Activated CD8-positive, alpha-beta memory T cell treated with anti-CD3 and anti-CD28 coated beads for 48 hours (primary cell): Measurements from ENCODE around the gene SVIL.
A peak's percentile ranks its signal among the peaks of the same experiment; 100 is the strongest.
"Not testable (repeated sequence)": the region's sequence is repeated elsewhere in the genome, so short reads cannot be mapped to it uniquely, and the experiment has no call there.

Experiments used
- DNase-seq, 3 experiments: peaks; one replicate each; pipeline ENCODE4 v3.0.0-alpha.2; 2020; ENCODE audit warnings: low read depth in 2 of 3, low spot score in 2 of 3

Gene SVIL

DNA sequence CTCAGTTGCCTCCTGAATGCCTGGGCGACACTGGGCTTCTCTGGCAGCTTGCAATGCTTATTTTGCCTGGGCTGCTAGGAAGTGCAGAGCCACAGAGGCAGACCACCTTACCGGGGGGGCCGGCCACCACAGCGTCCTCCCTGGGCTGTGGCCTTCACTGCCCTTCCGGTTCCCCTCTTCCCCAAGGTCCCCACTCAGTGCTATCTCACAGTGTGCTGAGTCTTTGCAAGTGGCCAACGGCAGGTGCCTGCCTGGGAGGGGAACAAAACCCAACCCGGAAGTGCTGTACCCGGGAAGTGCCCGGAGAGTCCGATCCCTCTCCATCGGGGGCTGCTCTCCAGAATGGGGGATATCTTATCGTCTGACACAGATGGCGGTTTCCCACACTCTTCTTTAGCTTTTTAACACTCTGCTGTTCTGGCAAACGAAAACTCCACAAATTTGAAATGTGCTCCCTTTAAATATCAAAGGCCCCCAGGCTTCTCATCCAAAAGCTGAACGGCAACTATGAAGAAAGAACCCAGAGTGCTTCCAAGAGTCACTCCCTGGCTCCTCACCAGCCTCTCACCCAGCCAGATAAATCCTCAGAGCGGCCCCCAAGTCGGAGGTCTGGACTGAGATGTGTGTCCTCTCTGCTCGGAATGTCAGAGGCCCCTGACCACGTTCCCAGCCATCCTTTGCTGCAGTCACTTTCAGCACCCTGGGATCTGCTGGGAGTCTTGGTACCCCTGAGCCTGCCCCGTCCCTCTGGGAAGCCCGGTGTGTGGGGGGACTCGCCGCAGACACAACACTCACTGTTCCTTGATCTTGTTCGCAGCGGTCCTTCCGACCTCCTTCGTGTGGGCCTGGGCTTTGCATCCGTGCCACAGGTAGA lies 165.1 kb downstream of the SVIL start:
- no peak for DNase-seq

DNA sequence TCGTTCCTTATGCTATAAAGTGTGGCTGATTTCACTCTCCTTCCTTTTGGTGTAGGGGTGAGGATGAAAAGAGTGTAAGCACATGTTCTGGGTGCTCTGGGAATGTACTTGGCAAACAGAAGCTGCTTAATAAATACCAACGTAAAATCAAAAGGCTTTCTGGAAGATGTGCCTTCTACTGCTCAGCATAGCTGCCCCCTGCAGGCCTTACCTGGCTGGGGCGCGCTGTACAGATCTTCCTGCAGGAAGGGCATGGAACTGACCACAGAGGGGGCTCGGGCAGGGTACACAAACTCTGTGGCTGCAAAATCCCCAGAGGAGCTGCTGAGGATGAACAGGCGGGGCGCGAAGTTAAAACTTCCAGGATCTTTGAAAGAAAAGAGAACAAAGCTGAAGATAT lies 169.4 kb downstream of the SVIL start:
- no peak for DNase-seq

DNA sequence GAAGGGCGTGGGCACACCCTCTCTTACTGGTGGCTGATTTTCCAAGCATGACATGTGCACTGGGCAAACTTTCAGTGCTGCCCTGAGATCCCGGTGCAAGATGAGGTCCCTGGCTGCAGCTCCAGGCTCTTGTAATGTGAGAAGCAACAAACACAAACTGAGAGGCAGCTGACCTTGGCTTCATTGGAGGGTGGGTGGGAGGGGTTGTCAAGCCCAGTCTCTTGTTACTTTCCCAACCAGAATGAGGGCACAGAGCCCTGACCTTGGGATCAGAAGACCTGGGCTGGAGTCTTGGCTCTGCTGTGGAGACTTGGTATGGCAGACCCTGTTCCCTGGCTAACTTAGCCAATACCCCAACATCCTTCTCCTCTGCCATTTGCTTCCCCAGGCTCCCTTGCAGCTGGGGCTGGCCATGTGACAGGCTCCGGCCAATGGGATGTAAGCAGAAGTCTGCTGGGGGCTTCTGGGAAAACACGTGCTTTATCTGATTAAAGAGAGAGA lies 170.1 kb downstream of the SVIL start:
- not testable (repeated sequence) for DNase-seq

DNA sequence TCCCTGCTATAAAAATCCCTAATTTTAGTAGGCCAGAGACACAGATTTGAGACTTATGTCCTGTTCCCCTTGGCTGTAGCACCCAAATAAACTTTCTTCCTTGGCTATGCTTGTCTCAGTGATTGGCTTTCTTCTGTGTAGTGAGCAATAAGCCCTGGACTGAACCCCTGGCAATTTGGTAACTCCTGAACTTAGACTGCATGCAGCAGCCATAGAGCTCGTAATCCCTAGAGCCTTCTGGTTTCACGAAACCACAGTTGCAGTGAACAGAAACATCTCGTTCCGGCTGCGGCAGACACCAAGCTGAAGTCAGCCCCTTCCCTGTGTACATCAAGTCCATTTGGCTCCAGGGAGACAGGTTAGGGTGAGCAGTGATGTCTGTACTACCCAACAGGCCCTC lies 173.7 kb downstream of the SVIL start:
- DNase-seq: no peak

DNA sequence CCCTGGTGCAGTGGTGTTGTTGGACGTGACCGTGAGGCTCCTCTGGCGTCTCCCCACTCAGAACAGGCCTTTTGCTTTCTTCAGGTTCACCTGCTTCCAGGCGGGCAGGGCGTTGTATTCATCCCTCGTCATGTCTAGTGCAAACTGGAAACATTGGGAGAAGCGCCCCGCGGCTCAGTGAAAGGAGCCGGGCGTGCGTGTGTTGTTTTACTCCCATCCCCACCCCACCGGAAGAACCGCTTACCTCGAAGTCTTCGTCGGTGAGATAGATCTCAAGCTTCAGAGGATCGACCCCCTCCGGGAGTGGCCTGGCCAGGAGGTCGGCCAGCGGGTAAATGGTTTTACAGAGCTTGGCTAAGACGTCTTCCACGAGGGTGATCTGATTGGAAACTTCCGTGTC lies 176.6 kb downstream of the SVIL start:
- DNase-seq: not testable (repeated sequence)

DNA sequence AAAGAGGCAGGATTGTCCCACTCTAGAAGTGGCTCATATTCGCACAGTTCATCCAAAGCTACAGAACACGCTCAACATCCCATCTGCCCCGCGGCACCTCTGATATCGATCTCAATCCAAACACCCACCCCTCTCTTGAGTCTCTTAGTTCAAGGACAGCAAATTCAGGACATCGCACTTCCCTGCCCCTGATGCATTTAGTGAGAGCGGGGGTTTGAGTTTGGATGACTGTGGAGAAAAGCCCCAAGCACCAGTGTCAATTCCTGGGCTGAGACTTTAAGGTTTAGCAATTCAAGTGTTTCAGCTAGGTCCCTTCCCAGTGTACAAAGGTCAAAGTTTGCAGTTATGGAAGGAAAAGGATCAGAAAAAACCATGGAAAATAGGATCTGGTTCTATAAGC lies 179.7 kb downstream of the SVIL start:
- no peak for DNase-seq

DNA sequence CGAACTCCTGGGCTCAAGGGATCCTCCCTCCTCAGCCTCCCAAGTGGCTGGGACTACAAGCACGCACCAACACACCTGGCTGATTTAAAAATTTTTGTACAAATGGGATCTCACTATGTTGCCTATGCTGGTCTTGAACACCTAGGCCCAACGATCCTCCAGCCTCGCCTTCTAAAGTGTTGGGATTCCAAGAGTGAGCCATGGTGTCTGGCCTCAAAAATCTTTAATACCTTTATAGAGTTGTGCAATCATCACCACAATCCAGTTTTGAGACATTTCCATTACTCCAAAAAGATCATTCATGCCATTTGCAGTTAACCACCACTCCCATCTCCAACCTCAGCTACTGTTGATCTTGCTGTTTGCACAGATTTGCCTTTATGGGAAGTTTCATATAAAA lies 180.5 kb downstream of the SVIL start:
- no peak for DNase-seq

DNA sequence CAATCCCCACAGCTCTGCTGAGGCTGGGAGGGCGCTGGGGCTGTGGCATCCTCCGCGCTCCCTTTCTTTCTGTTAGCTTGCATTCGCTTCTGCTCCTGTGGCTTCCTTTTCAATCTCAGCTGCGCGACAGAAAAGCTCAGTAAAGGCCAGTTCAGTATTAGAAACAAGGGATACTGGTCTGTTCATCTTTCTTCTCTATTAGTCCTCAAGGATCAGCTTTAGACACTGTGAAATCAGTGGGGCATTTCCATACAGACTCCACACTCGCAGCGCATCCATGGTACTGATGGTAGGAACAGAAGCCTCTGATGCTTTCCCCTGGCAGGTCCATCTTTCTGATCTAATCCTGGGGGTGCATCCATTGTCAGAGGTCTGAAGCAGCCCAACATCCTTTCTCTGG lies 182.2 kb downstream of the SVIL start:
- DNase-seq: no peak

DNA sequence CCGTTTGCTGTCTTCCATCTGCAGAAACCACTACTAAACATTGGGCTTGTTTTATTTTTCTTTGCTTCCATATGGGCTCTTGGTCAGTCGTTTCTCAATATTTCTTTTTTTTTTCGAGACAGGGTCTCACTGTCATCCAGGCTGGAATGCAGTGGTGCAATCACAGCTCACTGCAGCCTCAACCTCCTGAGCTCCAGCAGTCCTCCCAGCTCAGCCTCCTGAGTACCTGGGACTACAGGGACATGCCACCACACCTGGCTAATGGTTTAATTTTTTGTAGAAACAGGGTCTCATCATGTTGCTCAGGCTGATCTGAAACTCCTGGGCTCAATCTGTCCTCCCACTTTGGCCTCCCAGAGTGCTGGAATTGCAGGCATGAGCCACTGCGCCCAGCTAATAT lies 182.8 kb downstream of the SVIL start:
- DNase-seq: no peak

DNA sequence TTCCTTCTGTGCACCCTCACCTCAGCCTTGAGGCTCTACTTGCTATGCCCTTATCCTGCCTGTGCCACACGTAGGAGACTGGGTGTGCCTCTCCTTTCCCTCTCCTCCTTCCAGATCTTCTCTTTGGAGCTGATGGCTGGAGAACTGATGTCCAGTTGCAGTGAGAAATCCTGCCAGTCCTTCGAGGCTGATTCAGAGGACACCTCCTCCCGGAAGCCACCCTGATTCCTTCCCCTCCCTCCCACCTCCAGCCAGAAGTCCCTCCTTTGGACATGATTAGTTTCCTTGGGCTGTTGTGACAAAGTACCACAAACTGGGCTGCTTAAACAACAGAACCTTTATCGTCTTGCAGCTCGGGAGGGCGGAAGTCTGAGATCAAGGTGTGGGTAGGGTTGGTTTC lies 184.4 kb downstream of the SVIL start:
- DNase-seq: no peak

DNA sequence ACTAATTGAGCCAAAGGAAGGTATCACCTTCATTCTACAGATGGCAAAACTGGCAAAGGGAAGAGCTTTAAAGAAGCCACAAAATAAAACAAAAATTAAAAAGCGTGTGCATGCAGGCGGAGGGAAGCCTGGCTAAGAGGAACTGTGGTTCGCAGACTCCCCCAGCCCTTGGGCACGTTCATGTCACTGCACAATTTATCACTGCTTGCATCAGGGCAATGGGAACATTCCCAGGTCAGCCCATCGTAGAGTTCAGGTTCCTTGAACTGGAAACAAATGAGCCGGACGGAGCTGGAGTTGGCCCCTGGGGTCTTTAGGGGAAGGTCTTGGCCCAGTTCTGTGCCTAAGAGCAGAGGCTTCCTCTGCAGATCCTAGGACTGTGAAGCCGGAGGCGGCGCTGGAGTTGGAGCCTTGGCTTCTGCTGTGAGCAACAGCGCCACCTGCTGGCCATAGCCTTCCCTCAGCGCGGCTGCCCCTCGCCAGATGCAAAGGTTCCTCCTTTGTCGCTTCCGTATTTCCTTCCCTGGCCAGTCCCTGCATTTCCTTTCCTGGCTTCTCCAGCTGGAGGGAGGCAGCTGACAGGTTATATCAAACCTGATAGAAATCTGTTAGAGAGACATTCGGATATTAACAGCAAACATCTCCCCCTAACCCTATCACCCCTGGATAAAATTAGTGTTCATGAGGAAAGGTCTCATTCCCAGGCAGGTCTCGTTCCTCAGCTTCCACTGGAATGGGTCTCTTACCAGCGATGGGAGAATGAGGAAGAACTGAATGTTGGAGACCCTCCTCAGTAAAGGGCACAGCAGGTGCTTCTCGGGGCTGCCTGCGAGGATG lies 185.8 kb downstream of the SVIL start:
- peak; percentile 31 to 72 (median 63) for DNase-seq

DNA sequence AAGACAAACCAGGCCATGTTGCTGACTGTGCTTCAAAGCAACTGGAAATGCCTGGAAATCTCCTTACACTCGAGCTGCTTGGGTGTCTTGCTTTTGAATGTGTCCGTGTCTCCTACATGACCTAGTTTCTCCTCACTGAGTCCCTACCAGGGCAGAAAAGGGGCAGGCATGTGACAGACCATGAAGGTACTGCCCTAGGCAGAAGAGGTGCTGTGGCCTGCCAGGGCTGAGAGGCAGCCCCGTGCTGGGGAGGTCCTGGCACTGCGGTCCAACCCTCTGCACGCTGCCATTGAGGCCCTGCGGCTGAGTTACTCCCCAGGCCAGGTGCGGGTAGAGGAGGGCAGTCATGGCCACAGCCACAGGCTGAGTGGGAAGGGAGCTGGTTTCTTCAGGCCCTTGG lies 186.6 kb downstream of the SVIL start:
- no peak for DNase-seq

DNA sequence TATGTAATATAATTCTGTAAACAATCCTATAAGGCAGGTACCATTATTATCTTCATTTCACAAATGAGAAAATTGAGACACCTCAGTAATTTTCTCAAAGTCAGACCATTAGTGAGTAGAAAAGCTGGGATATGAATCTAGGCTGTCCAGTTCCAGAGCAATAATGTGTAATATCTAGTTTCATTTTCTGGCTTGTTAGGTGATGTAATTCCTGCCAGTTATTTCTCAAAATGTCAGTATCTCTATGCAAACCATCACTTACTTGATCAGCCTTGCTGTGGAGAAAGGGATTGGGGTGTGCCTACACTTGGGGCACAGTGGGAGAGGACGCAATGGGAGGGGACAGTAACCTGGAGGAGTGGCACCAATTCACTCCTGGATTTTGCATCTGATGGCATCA lies 188.4 kb downstream of the SVIL start:
- no peak for DNase-seq

DNA sequence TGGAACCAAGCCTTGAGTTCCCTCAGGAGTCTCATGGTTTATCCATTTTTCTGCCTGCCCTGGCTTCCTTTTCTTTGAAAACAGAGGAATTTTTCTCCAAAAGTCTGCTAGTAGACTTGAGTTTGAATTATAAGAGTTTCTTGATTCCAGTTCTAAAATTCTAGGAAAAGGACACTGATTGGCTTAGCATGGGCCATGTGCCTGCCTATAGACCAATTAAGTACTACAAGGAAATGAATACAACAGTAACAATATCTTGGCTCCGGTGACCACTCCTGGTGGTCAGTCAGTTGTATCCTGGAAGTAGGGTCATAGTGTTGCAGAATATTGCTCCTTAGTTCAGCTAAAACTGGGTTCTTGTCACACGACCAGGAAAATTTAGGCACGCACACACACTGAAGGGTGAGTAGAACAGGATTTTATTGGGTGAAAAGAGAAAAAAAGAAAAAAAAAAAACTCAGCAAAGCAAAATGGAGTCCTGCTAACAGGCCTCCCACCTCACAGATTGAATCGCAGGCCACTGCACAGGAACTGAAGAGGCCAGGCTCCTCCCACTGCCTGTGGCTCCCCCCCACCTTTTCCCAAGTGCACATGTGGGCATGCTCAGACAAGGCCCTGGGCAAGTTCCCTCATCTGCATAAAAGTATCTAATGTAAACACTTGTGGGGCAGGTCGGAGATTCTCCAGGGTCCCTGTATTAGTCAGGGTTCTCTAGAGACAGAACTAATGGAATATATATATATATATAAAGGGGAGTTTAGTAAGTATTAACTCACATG lies 190.8 kb downstream of the SVIL start:
- DNase-seq: no peak

DNA sequence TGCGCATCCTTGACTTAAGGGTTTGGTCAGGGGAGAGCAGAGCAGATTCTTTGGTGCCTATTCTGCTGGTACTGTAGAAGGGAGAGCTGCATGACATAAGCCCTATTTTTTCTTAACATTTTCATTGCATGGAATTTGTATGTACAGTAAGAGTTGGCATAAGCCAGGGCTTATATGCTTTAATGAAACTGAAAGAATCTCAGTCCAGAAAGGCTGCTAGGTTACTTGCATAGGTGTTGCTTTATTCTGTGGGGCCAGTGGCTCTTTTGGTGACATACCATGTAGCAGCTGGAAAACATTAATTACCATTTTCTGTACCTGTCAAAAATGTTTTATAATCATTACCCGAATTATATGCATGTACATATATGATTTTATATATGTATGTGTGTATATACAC lies 193.8 kb downstream of the SVIL start:
- no peak for DNase-seq

DNA sequence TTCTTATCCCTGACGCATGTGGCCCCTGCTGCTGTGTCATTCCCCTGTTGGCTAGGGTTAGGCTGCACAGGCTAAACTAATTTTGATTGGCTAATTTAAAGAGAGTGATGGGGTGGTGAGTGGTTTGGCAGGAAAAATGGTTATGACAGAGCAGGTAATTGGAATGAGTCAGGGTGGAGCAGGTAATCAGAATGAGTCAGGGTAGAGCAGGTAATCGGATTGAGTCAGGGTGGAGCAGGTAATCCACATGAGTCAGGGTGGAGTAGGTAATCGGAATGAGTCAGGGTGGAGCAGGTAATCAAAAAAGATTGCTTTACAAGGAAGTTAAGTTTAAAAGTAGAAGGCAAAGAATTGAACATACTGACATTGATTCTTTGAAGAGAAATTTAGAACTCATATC lies 195.8 kb downstream of the SVIL start:
- DNase-seq: not testable (repeated sequence)

DNA sequence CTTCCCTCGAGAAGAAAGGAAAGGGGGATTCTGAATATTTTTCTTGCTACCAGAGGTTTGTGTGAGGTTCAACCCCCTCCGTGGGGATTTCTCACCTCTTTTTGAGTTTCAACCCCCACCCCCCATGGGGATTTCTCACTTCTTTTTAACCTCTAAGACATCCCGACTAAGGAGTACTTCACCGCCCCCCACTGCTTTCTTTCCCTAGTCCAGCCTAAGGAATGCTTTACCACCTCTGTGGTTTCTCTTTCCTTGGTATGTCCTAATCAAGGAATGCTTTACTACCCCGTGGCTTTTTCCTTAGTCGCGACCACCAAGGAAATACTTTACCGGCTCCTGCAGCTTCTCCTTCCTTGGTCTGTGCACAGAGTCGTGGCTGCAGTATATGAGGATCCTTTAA lies 196.5 kb downstream of the SVIL start:
- no peak for DNase-seq

DNA sequence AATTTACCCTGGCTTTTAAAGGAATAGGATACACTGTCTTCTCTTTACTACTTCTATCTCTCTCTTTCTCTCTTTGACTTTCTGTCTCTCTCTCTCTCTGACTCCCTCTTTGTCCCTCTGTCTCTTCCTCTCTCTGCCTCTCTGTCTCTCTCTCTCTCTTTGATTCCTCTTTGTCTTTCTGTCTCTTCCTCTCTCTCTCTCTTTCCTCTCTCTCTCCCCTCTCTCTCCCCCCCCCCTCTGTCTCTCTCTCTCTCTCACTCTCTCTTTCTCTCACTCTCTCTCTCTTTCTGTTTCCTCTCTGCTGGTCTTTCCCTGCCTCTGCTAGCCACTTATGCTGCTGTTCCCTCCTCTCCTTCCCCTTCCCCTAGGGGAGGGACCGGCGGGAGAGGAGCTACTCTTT lies 196.9 kb downstream of the SVIL start:
- no peak for DNase-seq

DNA sequence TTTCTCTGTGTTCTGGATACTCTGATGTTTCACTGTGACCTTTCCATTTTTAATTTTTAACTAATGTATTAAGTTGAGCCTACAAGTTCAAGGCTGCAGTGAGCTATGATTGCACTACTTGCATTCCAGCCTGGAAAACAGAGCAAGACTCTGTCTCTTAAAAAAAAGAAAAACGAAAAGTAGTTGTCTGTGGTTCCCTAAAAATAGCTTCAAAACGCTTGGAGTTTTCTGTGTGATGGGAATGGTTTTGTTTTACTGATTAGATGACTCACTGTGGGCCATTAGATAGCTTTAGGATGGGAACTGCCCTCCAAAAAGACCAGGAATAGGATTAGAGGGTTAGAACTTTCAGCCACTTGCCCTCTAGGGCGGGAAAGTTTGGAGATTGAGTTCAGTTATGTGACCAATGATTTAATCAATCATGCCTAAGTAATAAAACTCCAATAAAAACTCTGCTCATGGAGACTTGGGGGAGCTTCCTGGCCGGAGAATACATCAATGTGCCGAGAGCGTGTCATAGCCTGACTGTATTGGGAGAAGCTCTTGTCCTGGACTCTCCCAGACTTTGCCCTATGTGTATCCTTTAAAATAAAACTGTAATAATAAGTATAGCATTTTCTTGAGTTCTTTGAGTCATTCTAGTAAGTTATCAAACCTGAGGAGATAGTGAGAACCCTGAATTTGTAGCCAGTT lies 198.8 kb downstream of the SVIL start:
- DNase-seq: no peak

DNA sequence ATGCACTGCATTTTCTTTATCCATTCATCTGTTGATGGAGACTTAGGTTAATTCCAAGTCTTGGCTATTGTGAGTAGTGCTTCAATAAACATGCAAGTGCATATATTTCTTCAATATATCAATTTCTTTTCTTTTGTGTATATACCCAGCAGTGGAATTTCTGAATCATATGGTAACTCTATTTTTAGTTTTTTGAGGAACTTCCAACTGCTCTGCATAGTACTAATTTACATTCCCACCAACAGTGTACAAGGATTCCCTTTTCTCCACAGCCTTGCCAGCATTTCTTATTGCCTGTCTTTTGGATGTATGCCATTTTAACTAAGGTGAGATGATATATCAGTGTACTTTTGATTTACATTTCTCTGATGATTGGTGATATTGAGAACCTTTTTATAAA lies 200.7 kb downstream of the SVIL start:
- DNase-seq: no peak

DNA sequence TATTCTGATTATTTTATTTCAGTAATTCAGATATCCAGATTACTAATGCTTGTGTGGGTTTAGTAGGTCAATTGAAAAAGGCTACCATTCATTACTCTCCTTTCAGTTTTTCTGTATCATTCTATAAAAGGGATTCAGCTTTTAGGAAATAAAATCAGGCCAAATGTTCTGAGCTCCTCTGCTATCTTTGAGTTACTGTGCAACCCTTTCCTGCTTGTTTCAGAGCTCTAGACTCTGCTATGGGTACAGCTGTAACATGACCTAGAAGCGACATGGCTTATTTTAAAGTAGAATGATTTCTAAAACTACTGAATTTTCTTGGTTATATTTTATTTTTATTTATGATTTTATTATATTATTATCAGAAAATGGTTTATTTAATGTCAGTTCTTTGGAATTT lies 203.1 kb downstream of the SVIL start:
- DNase-seq: no peak
